ENCODE results near the gene SLC15A2. TPM values are rescaled to one million over a fixed set of nuclear protein-coding genes. Genes with fewer than 3 reads are reported as not detected.
"Not testable (repeated sequence)": the region's sequence is repeated elsewhere in the genome, so short reads cannot be mapped to it uniquely, and the experiment has no call there.

SLC15A2 gene, protein sequence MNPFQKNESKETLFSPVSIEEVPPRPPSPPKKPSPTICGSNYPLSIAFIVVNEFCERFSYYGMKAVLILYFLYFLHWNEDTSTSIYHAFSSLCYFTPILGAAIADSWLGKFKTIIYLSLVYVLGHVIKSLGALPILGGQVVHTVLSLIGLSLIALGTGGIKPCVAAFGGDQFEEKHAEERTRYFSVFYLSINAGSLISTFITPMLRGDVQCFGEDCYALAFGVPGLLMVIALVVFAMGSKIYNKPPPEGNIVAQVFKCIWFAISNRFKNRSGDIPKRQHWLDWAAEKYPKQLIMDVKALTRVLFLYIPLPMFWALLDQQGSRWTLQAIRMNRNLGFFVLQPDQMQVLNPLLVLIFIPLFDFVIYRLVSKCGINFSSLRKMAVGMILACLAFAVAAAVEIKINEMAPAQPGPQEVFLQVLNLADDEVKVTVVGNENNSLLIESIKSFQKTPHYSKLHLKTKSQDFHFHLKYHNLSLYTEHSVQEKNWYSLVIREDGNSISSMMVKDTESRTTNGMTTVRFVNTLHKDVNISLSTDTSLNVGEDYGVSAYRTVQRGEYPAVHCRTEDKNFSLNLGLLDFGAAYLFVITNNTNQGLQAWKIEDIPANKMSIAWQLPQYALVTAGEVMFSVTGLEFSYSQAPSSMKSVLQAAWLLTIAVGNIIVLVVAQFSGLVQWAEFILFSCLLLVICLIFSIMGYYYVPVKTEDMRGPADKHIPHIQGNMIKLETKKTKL
- 10 to 100 TPM in 1 of 4 donors, 1 to 10 TPM in 2, under 1 TPM in 1; 0.59 to 13.2 (median 4.1) TPM for total RNA-seq

DNA sequence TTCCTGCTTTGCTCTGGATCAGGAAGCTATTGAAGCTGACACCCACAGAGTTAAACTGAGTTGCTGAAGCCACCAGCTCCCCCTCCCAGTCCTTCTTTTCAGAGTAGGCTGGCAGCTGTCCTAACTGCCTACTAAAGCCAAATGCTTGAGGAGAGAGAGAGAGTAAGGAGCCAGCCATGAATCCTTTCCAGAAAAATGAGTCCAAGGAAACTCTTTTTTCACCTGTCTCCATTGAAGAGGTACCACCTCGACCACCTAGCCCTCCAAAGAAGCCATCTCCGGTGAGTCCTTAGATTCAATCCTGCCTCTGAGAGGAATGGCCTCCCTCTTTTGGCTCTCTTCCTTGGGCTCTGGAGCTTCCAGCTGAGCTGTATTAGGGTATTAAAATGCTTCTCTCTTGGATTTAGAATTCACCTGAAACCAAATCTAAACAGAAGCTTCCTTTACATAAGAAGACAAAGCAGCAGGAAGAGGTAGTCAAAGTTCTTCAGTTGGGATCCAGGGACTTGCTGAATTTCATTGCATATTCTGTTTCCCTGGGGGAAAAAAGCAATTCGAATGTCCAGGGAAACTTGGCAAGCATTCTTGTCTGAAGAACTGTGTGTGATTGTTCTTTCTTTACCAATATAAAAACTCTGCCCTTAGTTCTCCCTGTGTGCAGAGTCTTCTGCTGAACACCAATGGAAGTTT is at the start of gene SLC15A2:
Gene SLC15A2, plus strand, starts transcription at position 101 of the 690 bp plus-strand sequence. Its CDS starts 76 bp downstream, at position 177.
- no peak for DNase-seq (ENCODE audit: low spot score in 2 of 2)
- H3K4me1 ChIP-seq, result peaks cover 0 to 14% (median 0%) of the 10 kb centered on the region in 4 donors
- no peaks in the 10 kb centered on the region for H3K9me3 ChIP-seq
- no peak within 1 kb of the TSS for H3K4me3 ChIP-seq
- no peak within 1 kb of the TSS for H3K27ac ChIP-seq
- TF ChIP-seq POLR2A (IDR thresholded peaks at IDR 0.05), result no peak
- TF ChIP-seq, protein P1, sequence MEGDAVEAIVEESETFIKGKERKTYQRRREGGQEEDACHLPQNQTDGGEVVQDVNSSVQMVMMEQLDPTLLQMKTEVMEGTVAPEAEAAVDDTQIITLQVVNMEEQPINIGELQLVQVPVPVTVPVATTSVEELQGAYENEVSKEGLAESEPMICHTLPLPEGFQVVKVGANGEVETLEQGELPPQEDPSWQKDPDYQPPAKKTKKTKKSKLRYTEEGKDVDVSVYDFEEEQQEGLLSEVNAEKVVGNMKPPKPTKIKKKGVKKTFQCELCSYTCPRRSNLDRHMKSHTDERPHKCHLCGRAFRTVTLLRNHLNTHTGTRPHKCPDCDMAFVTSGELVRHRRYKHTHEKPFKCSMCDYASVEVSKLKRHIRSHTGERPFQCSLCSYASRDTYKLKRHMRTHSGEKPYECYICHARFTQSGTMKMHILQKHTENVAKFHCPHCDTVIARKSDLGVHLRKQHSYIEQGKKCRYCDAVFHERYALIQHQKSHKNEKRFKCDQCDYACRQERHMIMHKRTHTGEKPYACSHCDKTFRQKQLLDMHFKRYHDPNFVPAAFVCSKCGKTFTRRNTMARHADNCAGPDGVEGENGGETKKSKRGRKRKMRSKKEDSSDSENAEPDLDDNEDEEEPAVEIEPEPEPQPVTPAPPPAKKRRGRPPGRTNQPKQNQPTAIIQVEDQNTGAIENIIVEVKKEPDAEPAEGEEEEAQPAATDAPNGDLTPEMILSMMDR (IDR thresholded peaks at IDR 0.05), result no peak
- TF ChIP-seq EP300 (IDR thresholded peaks at IDR 0.05), result no peak
- 11 to 20% methylated on average over 3 of the region's 3 CpGs for WGBS, 2 donors
- H3K27me3 ChIP-seq, result no peaks in the 10 kb centered on the region
- H3K36me3 ChIP-seq, result no peaks in the 10 kb centered on the region

GRCh38 chr3:121844892-121845291 is 49.3 kb upstream of the SLC15A2 start:
- no peak overlapping the region for H3K27ac ChIP-seq
- H3K9me3 ChIP-seq, result no peaks in the 10 kb centered on the region
- no peaks in the 10 kb centered on the region for H3K27me3 ChIP-seq
- no peak overlapping the region for H3K4me3 ChIP-seq
- no peak for DNase-seq (ENCODE audit: low spot score in 2 of 2)
- no peaks in the 10 kb centered on the region for H3K4me1 ChIP-seq
- 89 to 93% methylated on average over 7 of the region's 7 CpGs for WGBS, 2 donors
- no peak for TF ChIP-seq EP300 (IDR thresholded peaks at IDR 0.05)
- TF ChIP-seq, protein P1 (IDR thresholded peaks at IDR 0.05), result no peak
- TF ChIP-seq POLR2A (IDR thresholded peaks at IDR 0.05), result no peak
- no peaks in the 10 kb centered on the region for H3K36me3 ChIP-seq

DNA sequence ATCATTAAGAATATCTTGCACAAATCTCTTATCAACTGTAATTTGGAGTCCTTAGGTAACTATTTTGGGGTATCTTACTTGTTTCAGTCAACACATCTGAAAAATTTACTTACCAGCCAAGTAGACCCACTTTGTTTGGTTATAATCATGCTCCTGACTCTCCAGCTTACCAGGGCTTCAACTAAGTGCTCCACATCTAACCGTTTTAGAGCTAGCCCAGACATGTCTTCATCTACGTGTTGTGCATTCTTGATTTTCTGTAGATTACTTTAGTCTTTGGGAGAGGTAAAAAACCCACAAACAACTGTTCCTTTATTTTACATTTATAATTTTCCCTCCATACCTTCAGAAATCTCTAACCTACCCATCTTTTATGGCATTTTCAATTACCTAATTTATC is 41.9 kb upstream of the SLC15A2 start:
- peaks cover 0 to 5% (median 0%) of the 10 kb centered on the region in 3 donors for H3K36me3 ChIP-seq
- no peak for DNase-seq (ENCODE audit: low spot score in 2 of 2)
- no peaks in the 10 kb centered on the region for H3K9me3 ChIP-seq
- no peaks in the 10 kb centered on the region for H3K27me3 ChIP-seq
- 83 to 92% methylated on average over 2 of the region's 2 CpGs for WGBS, 2 donors
- H3K4me1 ChIP-seq, result no peaks in the 10 kb centered on the region
- TF ChIP-seq, protein P1 (IDR thresholded peaks at IDR 0.05), result no peak
- TF ChIP-seq POLR2A (IDR thresholded peaks at IDR 0.05), result no peak
- no peak for TF ChIP-seq EP300 (IDR thresholded peaks at IDR 0.05)
- no peak overlapping the region for H3K4me3 ChIP-seq
- H3K27ac ChIP-seq, result no peak overlapping the region

DNA sequence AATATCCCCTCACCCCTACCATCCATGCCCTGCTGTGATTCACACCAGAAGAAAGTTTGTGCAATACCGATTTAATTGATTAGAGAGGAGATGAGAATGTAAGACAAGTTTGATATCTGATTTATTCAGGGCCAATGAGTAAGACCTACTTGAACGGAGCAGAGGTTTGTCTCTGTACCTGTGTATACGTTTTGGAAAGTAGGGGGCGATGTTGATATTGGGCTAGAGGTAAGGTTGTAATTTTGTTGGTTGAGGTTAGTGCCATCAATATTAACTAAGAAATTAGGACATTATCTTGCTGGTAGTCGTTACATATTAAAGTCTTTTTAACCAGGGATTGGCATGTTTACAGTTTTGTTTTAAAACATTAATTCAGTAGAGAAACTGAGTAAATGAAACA is 38.6 kb upstream of the SLC15A2 start:
- no peak overlapping the region for H3K27ac ChIP-seq
- DNase-seq (ENCODE audit: low spot score in 2 of 2), result no peak
- H3K9me3 ChIP-seq, result no peaks in the 10 kb centered on the region
- H3K27me3 ChIP-seq, result no peaks in the 10 kb centered on the region
- WGBS, 2 donors, result 33 to 39% methylated on average over 5 of the region's 5 CpGs
- peaks cover 0 to 11% (median 0%) of the 10 kb centered on the region in 3 donors for H3K36me3 ChIP-seq
- no peak overlapping the region for H3K4me3 ChIP-seq
- TF ChIP-seq POLR2A (IDR thresholded peaks at IDR 0.05) (no peak), EP300 (IDR thresholded peaks at IDR 0.05) (no peak)
- TF ChIP-seq, protein P1 (IDR thresholded peaks at IDR 0.05), result no peak
- H3K4me1 ChIP-seq, result no peaks in the 10 kb centered on the region

GRCh38 chr3:121857778-121858177 is 36.4 kb upstream of the SLC15A2 start:
- H3K27ac ChIP-seq; H3K9me3 ChIP-seq; H3K4me3 ChIP-seq; H3K27me3 ChIP-seq; H3K4me1 ChIP-seq; DNase-seq (ENCODE audit: low spot score in 2 of 2): not testable (repeated sequence)
- H3K36me3 ChIP-seq, result peaks cover 0 to 16% (median 0%) of the 10 kb centered on the region in 3 donors
- 81 to 82% methylated on average over 5 of the region's 5 CpGs for WGBS, 2 donors

DNA sequence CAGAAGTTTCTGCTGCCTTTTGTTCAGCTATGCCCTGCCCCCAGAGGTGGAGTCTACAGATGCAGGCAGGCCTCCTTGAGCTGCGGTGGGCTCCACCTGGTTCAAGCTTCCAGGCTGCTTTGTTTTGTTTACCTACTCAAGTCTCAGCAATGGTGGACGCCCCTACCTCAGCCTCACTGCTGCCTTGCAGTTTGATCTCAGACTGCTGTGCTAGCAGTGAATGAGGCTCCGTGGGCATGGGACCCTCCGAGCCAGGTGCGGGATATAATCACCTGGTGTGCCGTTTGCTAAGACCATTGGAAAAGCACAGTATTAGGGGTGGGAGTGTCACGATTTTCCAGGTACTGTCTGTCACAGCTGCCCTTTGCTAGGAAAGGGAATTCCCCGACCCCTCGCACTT is 31.0 kb upstream of the SLC15A2 start:
- 92 to 97% methylated on average over 9 of the region's 9 CpGs for WGBS, 2 donors

More for the DNA sequence above, 31.0 kb upstream of the SLC15A2 start:
- H3K9me3 ChIP-seq; DNase-seq (ENCODE audit: low spot score in 2 of 2); H3K27ac ChIP-seq; H3K4me1 ChIP-seq; H3K27me3 ChIP-seq; H3K4me3 ChIP-seq: not testable (repeated sequence)
- peaks cover 0 to 19% (median 0%) of the 10 kb centered on the region in 3 donors for H3K36me3 ChIP-seq
